Sigmoid colon (tissue), 7 donors: ENCODE data around the gene TBC1D2B. TPM values are rescaled to one million over a fixed set of nuclear protein-coding genes. Genes with fewer than 3 reads are reported as not detected.

Experiments
- DNase-seq: peaks from one replicate; pipeline ENCODE4 v3.0.0-alpha.2; 2019
- H3K27ac ChIP-seq, 4 donors: fragments of 200-600 bp; sonication (generic); one replicate each; pipeline ENCODE4 v1.5.1; 2016 to 2019; ENCODE audit warnings: mild to moderate bottlenecking in 1 of 4
- H3K27me3 ChIP-seq, 3 donors: fragments of 200-600 bp; sonication (generic); one replicate each; pipeline ENCODE4 v1.5.1; 2019; ENCODE audit warnings: mild to moderate bottlenecking in 1 of 3
- H3K36me3 ChIP-seq, 4 donors: fragments of 200-600 bp; sonication (generic); one replicate each; pipeline ENCODE4 v1.5.1; 2016 to 2019
- H3K4me1 ChIP-seq, 4 donors: fragments of 200-600 bp; sonication (generic); one replicate each; pipeline ENCODE4 v1.5.1; 2017 to 2019
- H3K4me3 ChIP-seq, 4 donors: fragments of 200-600 bp; sonication (generic); one replicate each; pipeline ENCODE4 v1.5.1; 2017 to 2019; ENCODE audit warnings: mild to moderate bottlenecking in 2 of 4, moderate library complexity in 1 of 4
- H3K9me3 ChIP-seq, 4 donors: fragments of 200-600 bp in 3 of 4; sonication (generic) in 3 of 4; one replicate each; pipeline versions ENCODE4 v1.5.1 to v1.6.1; 2013 to 2019
- CTCF ChIP-seq, 4 experiments: fragments of 450-650 bp in 3 of 4; fragments of 200-600 bp in 1 of 4; IDR thresholded peaks; one replicate each; pipeline ENCODE4 v1.5.1; 2016 to 2019; ENCODE audit warnings: antibody characterized with exemption in 4 of 4, mild to moderate bottlenecking in 3 of 4, moderate library complexity in 2 of 4
- EP300 ChIP-seq, 4 donors: sonication (generic); formaldehyde crosslinking; IDR thresholded peaks; one replicate each; pipeline ENCODE4 v1.6.1; 2017; ENCODE audit warnings: antibody characterized with exemption in 4 of 4
- POLR2A ChIP-seq, 2 donors: fragments of 450-650 bp; IDR thresholded peaks; one replicate each; pipeline ENCODE4 v1.6.1; 2016; ENCODE audit warnings: antibody characterized with exemption in 2 of 2, mild to moderate bottlenecking in 2 of 2, moderate library complexity in 2 of 2
- POLR2AphosphoS5 ChIP-seq, 4 donors: sonication (generic); formaldehyde crosslinking; IDR thresholded peaks; one replicate each; pipeline ENCODE4 v1.6.1; 2017; ENCODE audit warnings: antibody characterized with exemption in 4 of 4
- WGBS, 2 donors: extraction: QIAGEN DNeasy Blood & Tissue Kit; methylation state at CpG; one replicate each; pipeline ENCODE4 v1.1.7; 2013; 5-methylcytosine and 5-hydroxymethylcytosine counted together
- intact Hi-C: fragments of 100-400 bp; cut with DNase I; formaldehyde crosslinking; loops from one replicate; pipeline ENCODE4 v1.15.1; 2023
- polyA plus RNA-seq, 3 donors: library from polyadenylated mRNA; stranded (reverse); fragments of 200-250 nt; gene quantifications; one replicate each; pipeline ENCODE4 v1.2.3, GENCODE V29; 2013
- total RNA-seq, 4 donors: library from RNA; depleted of rRNA; stranded (reverse); fragments of >200 nt; gene quantifications; one replicate each; pipeline ENCODE4 v1.1.0, GENCODE V29; 2016
- donor health status: healthy with polysubstance abuse.
- donor health status: Bipolar disorder and iron deficiency.
- donor health status: healthy.

The TBC1D2B gene
- total and polyA plus RNA-seq, 7 donors, result 7.6 to 47.1 (median 29.9) TPM

- Histone ChIP-seq H3K9me3 (no peaks in the 10 kb centered on the region), H3K27me3 (no peaks in the 10 kb centered on the region), H3K27ac (no peak overlapping the region), H3K4me3 (no peak overlapping the region), H3K36me3 (peaks cover 0 to 53% (median 19%) of the 10 kb centered on the region in 4 donors), H3K4me1 (peaks cover 0 to 7% (median 2%) of the 10 kb centered on the region in 4 donors)
- TF ChIP-seq CTCF (IDR thresholded peaks at IDR 0.05), result no peak
- TF ChIP-seq EP300 (IDR thresholded peaks at IDR 0.05), result no peak
- TF ChIP-seq POLR2A (IDR thresholded peaks at IDR 0.05), result no peak
- TF ChIP-seq POLR2AphosphoS5 (IDR thresholded peaks at IDR 0.05), result no peak
- no peak for DNase-seq
- intact Hi-C loops, result no loop called here
- 20 to 62% methylated on average over 4 of the region's 4 CpGs for WGBS, 2 donors
Observed at GRCh38 chr15:78018445-78018844, 59.1 kb downstream of the TBC1D2B start.

- H3K36me3 ChIP-seq, result peaks cover 13 to 53% (median 31%) of the 10 kb centered on the region in 4 donors
- DNase-seq, result no peak
- TF ChIP-seq CTCF (IDR thresholded peaks at IDR 0.05) (no peak), EP300 (IDR thresholded peaks at IDR 0.05) (no peak), POLR2AphosphoS5 (IDR thresholded peaks at IDR 0.05) (no peak), POLR2A (IDR thresholded peaks at IDR 0.05) (no peak)
- 40 to 71% methylated on average over 1 of the region's 1 CpG for WGBS, 2 donors
- no peaks in the 10 kb centered on the region for H3K4me1 ChIP-seq
- H3K27ac ChIP-seq, result no peak overlapping the region
- no peak overlapping the region for H3K4me3 ChIP-seq
- H3K9me3 ChIP-seq, result no peaks in the 10 kb centered on the region
- intact Hi-C loops, result no loop called here
- no peaks in the 10 kb centered on the region for H3K27me3 ChIP-seq
Observed at GRCh38 chr15:78016860-78017259, 60.7 kb downstream of the TBC1D2B start.

- WGBS, 2 donors, result 23 to 65% methylated on average over 8 of the region's 8 CpGs
- H3K9me3 ChIP-seq, result no peaks in the 10 kb centered on the region
- intact Hi-C loops, result no loop called here
- no peaks in the 10 kb centered on the region for H3K27me3 ChIP-seq
- no peak overlapping the region for H3K4me3 ChIP-seq
- no peak for DNase-seq
- no peak overlapping the region for H3K27ac ChIP-seq
- H3K4me1 ChIP-seq, result peaks cover 0 to 11% (median 10%) of the 10 kb centered on the region in 4 donors
- peaks cover 14 to 72% (median 28%) of the 10 kb centered on the region in 4 donors for H3K36me3 ChIP-seq
- no peak for TF ChIP-seq EP300 (IDR thresholded peaks at IDR 0.05)
- TF ChIP-seq POLR2AphosphoS5 (IDR thresholded peaks at IDR 0.05), result peak in 2 of 4 donors; percentile 54 to 55
- TF ChIP-seq CTCF (IDR thresholded peaks at IDR 0.05), result no peak
- no peak for TF ChIP-seq POLR2A (IDR thresholded peaks at IDR 0.05)
Observed at GRCh38 chr15:78012643-78013077, 64.9 kb downstream of the TBC1D2B start.

GRCh38 chr15:78010067-78010466, 67.4 kb downstream of the TBC1D2B start:
- no peaks in the 10 kb centered on the region for H3K9me3 ChIP-seq
- no peak for DNase-seq
- H3K27ac ChIP-seq, result no peak overlapping the region
- peaks cover 0 to 35% (median 32%) of the 10 kb centered on the region in 4 donors for H3K4me1 ChIP-seq
- no peak for TF ChIP-seq CTCF (IDR thresholded peaks at IDR 0.05)
- TF ChIP-seq EP300 (IDR thresholded peaks at IDR 0.05), result no peak
- TF ChIP-seq POLR2A (IDR thresholded peaks at IDR 0.05), result no peak
- TF ChIP-seq POLR2AphosphoS5 (IDR thresholded peaks at IDR 0.05), result no peak
- 88 to 90% methylated on average over 4 of the region's 4 CpGs for WGBS, 2 donors
- intact Hi-C loops, result no loop called here
- peaks cover 14 to 52% (median 16%) of the 10 kb centered on the region in 4 donors for H3K36me3 ChIP-seq
- no peaks in the 10 kb centered on the region for H3K27me3 ChIP-seq
- H3K4me3 ChIP-seq, result no peak overlapping the region
